Measurements from ENCODE around the gene DLK2.

GRCh38 chr6:43444036-43444435, 11.3 kb downstream of the DLK2 start:
- no peak for TF ChIP-seq CTCF (IDR thresholded peaks at IDR 0.05 in 8 of 11, conservative IDR thresholded peaks at IDR 0.05 in 3 of 11)
- no peak for TF ChIP-seq POLR2AphosphoS5 (IDR thresholded peaks at IDR 0.05)
- TF ChIP-seq POLR2A (IDR thresholded peaks at IDR 0.05) = no peak

Data from spleen (tissue), 7 donors.